Measurements from ENCODE around the gene TAC3.
"Not testable (repeated sequence)": the region's sequence is repeated elsewhere in the genome, so short reads cannot be mapped to it uniquely, and the experiment has no call there.

Gene TAC3

GRCh38 chr12:57016348-57016747, at the start of gene TAC3:
TAC3 (minus strand) TSS chr12:57016529; CDS start chr12:57015797, 732 bp downstream.
- H3K27me3 ChIP-seq (ENCODE audit: control insufficient read depth, insufficient read depth, low read length): no peaks in the 10 kb centered on the region
- no peak within 1 kb of the TSS for H3K4me3 ChIP-seq (ENCODE audit: low read depth, low read length)

GRCh38 chr12:57063991-57064685, 47.8 kb upstream of the TAC3 start:
- H3K4me3 ChIP-seq (ENCODE audit: low read depth, low read length): no peak overlapping the region
- no peak overlapping the region for H3K9ac ChIP-seq (ENCODE audit: low read depth, low read length)
- peaks cover 25% of the 10 kb centered on the region for H3K36me3 ChIP-seq (ENCODE audit: control insufficient read depth, insufficient read depth, low read length)

More at GRCh38 chr12:57016348-57016747, at the start of gene TAC3:
- no peak within 1 kb of the TSS for H3K9ac ChIP-seq (ENCODE audit: low read depth, low read length)
- H3K9me3 ChIP-seq (ENCODE audit: control insufficient read depth, insufficient read depth, low read length): no peaks in the 10 kb centered on the region
- H3K36me3 ChIP-seq (ENCODE audit: control insufficient read depth, insufficient read depth, low read length): no peaks in the 10 kb centered on the region
- H3K4me1 ChIP-seq (ENCODE audit: control insufficient read depth, insufficient read depth, low read length): no peaks in the 10 kb centered on the region

GRCh38 chr12:57058454-57058853, 42.1 kb upstream of the TAC3 start:
- Histone ChIP-seq H3K4me1 (ENCODE audit: control insufficient read depth, insufficient read depth, low read length) (no peaks in the 10 kb centered on the region), H3K9me3 (ENCODE audit: control insufficient read depth, insufficient read depth, low read length) (no peaks in the 10 kb centered on the region), H3K4me3 (ENCODE audit: low read depth, low read length) (no peak overlapping the region), H3K27me3 (ENCODE audit: control insufficient read depth, insufficient read depth, low read length) (no peaks in the 10 kb centered on the region), H3K9ac (ENCODE audit: low read depth, low read length) (no peak overlapping the region), H3K36me3 (ENCODE audit: control insufficient read depth, insufficient read depth, low read length) (peaks cover 38% of the 10 kb centered on the region)

More at GRCh38 chr12:57063991-57064685, 47.8 kb upstream of the TAC3 start:
- Histone ChIP-seq H3K4me1 (ENCODE audit: control insufficient read depth, insufficient read depth, low read length) (no peaks in the 10 kb centered on the region), H3K9me3 (ENCODE audit: control insufficient read depth, insufficient read depth, low read length) (no peaks in the 10 kb centered on the region), H3K27me3 (ENCODE audit: control insufficient read depth, insufficient read depth, low read length) (no peaks in the 10 kb centered on the region)

GRCh38 chr12:57057067-57057751, 40.9 kb upstream of the TAC3 start:
- Histone ChIP-seq H3K4me3 (ENCODE audit: low read depth, low read length) (no peak overlapping the region), H3K9me3 (ENCODE audit: control insufficient read depth, insufficient read depth, low read length) (no peaks in the 10 kb centered on the region), H3K27me3 (ENCODE audit: control insufficient read depth, insufficient read depth, low read length) (no peaks in the 10 kb centered on the region), H3K9ac (ENCODE audit: low read depth, low read length) (no peak overlapping the region), H3K36me3 (ENCODE audit: control insufficient read depth, insufficient read depth, low read length) (peaks cover 33% of the 10 kb centered on the region), H3K4me1 (ENCODE audit: control insufficient read depth, insufficient read depth, low read length) (no peaks in the 10 kb centered on the region)

- H3K4me1 ChIP-seq (ENCODE audit: control insufficient read depth, insufficient read depth, low read length): no peaks in the 10 kb centered on the region
- H3K27me3 ChIP-seq (ENCODE audit: control insufficient read depth, insufficient read depth, low read length): no peaks in the 10 kb centered on the region
- H3K36me3 ChIP-seq (ENCODE audit: control insufficient read depth, insufficient read depth, low read length): peaks cover 32% of the 10 kb centered on the region
- no peak overlapping the region for H3K9ac ChIP-seq (ENCODE audit: low read depth, low read length)
- no peaks in the 10 kb centered on the region for H3K9me3 ChIP-seq (ENCODE audit: control insufficient read depth, insufficient read depth, low read length)
- no peak overlapping the region for H3K4me3 ChIP-seq (ENCODE audit: low read depth, low read length)
Observed at GRCh38 chr12:57055824-57056223, 39.5 kb upstream of the TAC3 start.

GRCh38 chr12:57053901-57054300, 37.6 kb upstream of the TAC3 start:
- not testable (repeated sequence) for H3K4me1 ChIP-seq (ENCODE audit: control insufficient read depth, insufficient read depth, low read length); H3K9ac ChIP-seq (ENCODE audit: low read depth, low read length); H3K27me3 ChIP-seq (ENCODE audit: control insufficient read depth, insufficient read depth, low read length); H3K4me3 ChIP-seq (ENCODE audit: low read depth, low read length); H3K9me3 ChIP-seq (ENCODE audit: control insufficient read depth, insufficient read depth, low read length)
- H3K36me3 ChIP-seq (ENCODE audit: control insufficient read depth, insufficient read depth, low read length): peaks cover 14% of the 10 kb centered on the region

- not testable (repeated sequence) for H3K9me3 ChIP-seq (ENCODE audit: control insufficient read depth, insufficient read depth, low read length); H3K4me1 ChIP-seq (ENCODE audit: control insufficient read depth, insufficient read depth, low read length); H3K9ac ChIP-seq (ENCODE audit: low read depth, low read length); H3K27me3 ChIP-seq (ENCODE audit: control insufficient read depth, insufficient read depth, low read length); H3K36me3 ChIP-seq (ENCODE audit: control insufficient read depth, insufficient read depth, low read length); H3K4me3 ChIP-seq (ENCODE audit: low read depth, low read length)
Observed at GRCh38 chr12:57053146-57053545, 36.8 kb upstream of the TAC3 start.

- Histone ChIP-seq H3K4me1 (ENCODE audit: control insufficient read depth, insufficient read depth, low read length) (no peaks in the 10 kb centered on the region), H3K27me3 (ENCODE audit: control insufficient read depth, insufficient read depth, low read length) (no peaks in the 10 kb centered on the region), H3K4me3 (ENCODE audit: low read depth, low read length) (no peak overlapping the region), H3K36me3 (ENCODE audit: control insufficient read depth, insufficient read depth, low read length) (no peaks in the 10 kb centered on the region), H3K9me3 (ENCODE audit: control insufficient read depth, insufficient read depth, low read length) (no peaks in the 10 kb centered on the region), H3K9ac (ENCODE audit: low read depth, low read length) (no peak overlapping the region)
Observed at GRCh38 chr12:57051011-57051410, 34.7 kb upstream of the TAC3 start.

- Histone ChIP-seq H3K36me3 (ENCODE audit: control insufficient read depth, insufficient read depth, low read length) (no peaks in the 10 kb centered on the region), H3K4me3 (ENCODE audit: low read depth, low read length) (no peak within 1 kb of the TSS), H3K4me1 (ENCODE audit: control insufficient read depth, insufficient read depth, low read length) (no peaks in the 10 kb centered on the region), H3K9me3 (ENCODE audit: control insufficient read depth, insufficient read depth, low read length) (no peaks in the 10 kb centered on the region), H3K27me3 (ENCODE audit: control insufficient read depth, insufficient read depth, low read length) (no peaks in the 10 kb centered on the region), H3K9ac (ENCODE audit: low read depth, low read length) (no peak within 1 kb of the TSS)
Observed at GRCh38 chr12:57049890-57050289, 33.6 kb upstream of the TAC3 start, which contains the start of gene MYO1A. MYO1A (minus strand) TSS chr12:57050129; CDS start chr12:57048323, 1,806 bp downstream.

GRCh38 chr12:57049119-57049446, 32.8 kb upstream of the TAC3 start:
- Histone ChIP-seq H3K36me3 (ENCODE audit: control insufficient read depth, insufficient read depth, low read length) (no peaks in the 10 kb centered on the region), H3K4me3 (ENCODE audit: low read depth, low read length) (no peak overlapping the region), H3K9me3 (ENCODE audit: control insufficient read depth, insufficient read depth, low read length) (no peaks in the 10 kb centered on the region), H3K4me1 (ENCODE audit: control insufficient read depth, insufficient read depth, low read length) (no peaks in the 10 kb centered on the region), H3K27me3 (ENCODE audit: control insufficient read depth, insufficient read depth, low read length) (no peaks in the 10 kb centered on the region), H3K9ac (ENCODE audit: low read depth, low read length) (no peak overlapping the region)

- no peaks in the 10 kb centered on the region for H3K27me3 ChIP-seq (ENCODE audit: control insufficient read depth, insufficient read depth, low read length)
- no peaks in the 10 kb centered on the region for H3K36me3 ChIP-seq (ENCODE audit: control insufficient read depth, insufficient read depth, low read length)
- no peaks in the 10 kb centered on the region for H3K9me3 ChIP-seq (ENCODE audit: control insufficient read depth, insufficient read depth, low read length)
- H3K4me1 ChIP-seq (ENCODE audit: control insufficient read depth, insufficient read depth, low read length): no peaks in the 10 kb centered on the region
- H3K4me3 ChIP-seq (ENCODE audit: low read depth, low read length): no peak overlapping the region
- no peak overlapping the region for H3K9ac ChIP-seq (ENCODE audit: low read depth, low read length)
Observed at GRCh38 chr12:57048423-57049118, 32.2 kb upstream of the TAC3 start.

GRCh38 chr12:57047981-57048380, 31.7 kb upstream of the TAC3 start:
- Histone ChIP-seq H3K4me1 (ENCODE audit: control insufficient read depth, insufficient read depth, low read length) (no peaks in the 10 kb centered on the region), H3K36me3 (ENCODE audit: control insufficient read depth, insufficient read depth, low read length) (no peaks in the 10 kb centered on the region), H3K9me3 (ENCODE audit: control insufficient read depth, insufficient read depth, low read length) (no peaks in the 10 kb centered on the region), H3K4me3 (ENCODE audit: low read depth, low read length) (no peak overlapping the region), H3K27me3 (ENCODE audit: control insufficient read depth, insufficient read depth, low read length) (no peaks in the 10 kb centered on the region), H3K9ac (ENCODE audit: low read depth, low read length) (no peak overlapping the region)
